GM12873 (cell line): ENCODE measurements around the gene SHROOM2.

Experiments
- CTCF ChIP-seq: IDR thresholded peaks from 2 replicates; pipeline ENCODE4 v1.5.1; 2012; ENCODE audit warnings: low read depth, mild to moderate bottlenecking, moderate library complexity, low read length, control low read depth; ENCODE audit not compliant: insufficient read depth; ENCODE audit errors: missing control alignments

The SHROOM2 gene

GRCh38 chrX:9785944-9786797 is at the start of gene SHROOM2:
Gene SHROOM2, plus strand, starts transcription at chrX:9786429. Its CDS starts 117 bp downstream, at chrX:9786546.
- TF ChIP-seq CTCF = no peak

GRCh38 chrX:9737363-9737762 is 48.9 kb upstream of the SHROOM2 start:
- no peak for TF ChIP-seq CTCF

- no peak for TF ChIP-seq CTCF
Observed at GRCh38 chrX:9738151-9738550, 48.1 kb upstream of the SHROOM2 start.

GRCh38 chrX:9739130-9739529 is 47.1 kb upstream of the SHROOM2 start:
- TF ChIP-seq CTCF = no peak

- TF ChIP-seq CTCF = no peak
Observed at GRCh38 chrX:9745417-9746115, 40.7 kb upstream of the SHROOM2 start.

GRCh38 chrX:9746148-9746888 is 39.9 kb upstream of the SHROOM2 start:
- TF ChIP-seq CTCF = no peak

GRCh38 chrX:9747644-9748043 is 38.6 kb upstream of the SHROOM2 start:
- TF ChIP-seq CTCF = no peak
